HCT116 (cell line): Measurements from ENCODE around the gene LRP1B. TPM values are rescaled to one million over a fixed set of nuclear protein-coding genes. Genes with fewer than 3 reads are reported as not detected.

Experiments used
- ATAC-seq: fragments of 200-7000 bp; cut with Tn5 transposase; 2 replicates; pipeline ENCODE4 v1.9.1; 2020; ENCODE audit warnings: mild to moderate bottlenecking, moderate library complexity
- BruUV-seq: library from RNA; stranded (reverse); fragments of 400-500 nt; replicated peaks from 2 replicates; lab custom pipeline; 2021; lab: Mats Ljungman, UMichigan
- CTCF ChIA-PET: fragments of 300-600 bp; sonication (Branson Sonifier 250); formaldehyde crosslinking; loops from one replicate; lab custom pipeline; 2021; ENCODE audit warnings: antibody characterized with exemption; lab: Charles Lee
- POLR2A ChIA-PET: fragments of 300-600, 350-600 bp; sonication (Branson Sonifier 250); formaldehyde crosslinking; loops from one replicate; lab custom pipeline; 2021; ENCODE audit warnings: antibody characterized with exemption; lab: Charles Lee
- RAD21 ChIA-PET, 2 experiments: fragments of 300-600 bp; sonication (Branson Sonifier 250); formaldehyde crosslinking; loops; one replicate each; lab custom pipeline; 2023; ENCODE audit warnings: low total read pairs in 2 of 2; ENCODE audit not compliant: uncharacterized antibody in 2 of 2, unreplicated experiment in 2 of 2, low non-redundant PET in 1 of 2; lab: Charles Lee
- DNase-seq: peaks from one replicate; pipeline ENCODE4 v3.0.0-alpha.2; 2010; ENCODE audit warnings: low read depth, low spot score
- H2AFZ ChIP-seq: fragments of 200-600 bp; shearing (Covaris generic), sonication (generic); 2 replicates; pipeline ENCODE4 v1.6.1; 2017; ENCODE audit warnings: low read depth, mixed run types, mixed read lengths, antibody characterized with exemption, low read length; ENCODE audit not compliant: poor library complexity, severe bottlenecking
- H3K27ac ChIP-seq: 2 replicates; pipeline ENCODE4 v1.5.1; 2012; ENCODE audit warnings: low read depth, low read length
- H3K27me3 ChIP-seq: fragments of 200-600 bp; sonication (generic); 2 replicates; pipeline ENCODE4 v1.6.1; 2016; ENCODE audit warnings: mixed run types, low read length, mixed read lengths; ENCODE audit not compliant: insufficient read depth
- H3K36me3 ChIP-seq, 2 experiments: fragments of 200-500 bp in 1 of 2; fragments of 200-600 bp in 1 of 2; sonication (Bioruptor generic) in 1 of 2; sonication (generic) in 1 of 2; 2 replicates each; pipeline versions ENCODE4 v1.5.1 to v1.6.1; 2014 to 2016; ENCODE audit warnings: low read length in 2 of 2, inconsistent platforms in 1 of 2, mixed read lengths in 1 of 2, mixed run types in 1 of 2; ENCODE audit not compliant: insufficient read depth in 2 of 2, control insufficient read depth in 1 of 2
- H3K4me1 ChIP-seq, 2 experiments: fragments of 200-600 bp in 1 of 2; sonication (generic) in 1 of 2; 2 replicates each; pipeline versions ENCODE4 v1.5.1 to v1.6.1; 2012 to 2017; ENCODE audit warnings: low read length in 2 of 2, inconsistent platforms in 1 of 2, mild to moderate bottlenecking in 1 of 2, mixed read lengths in 1 of 2, mixed run types in 1 of 2, moderate library complexity in 1 of 2; ENCODE audit not compliant: insufficient read depth in 2 of 2, control insufficient read depth in 1 of 2
- H3K4me2 ChIP-seq: fragments of 200-600 bp; sonication (generic); 2 replicates; pipeline ENCODE4 v1.6.1; 2017; ENCODE audit warnings: mixed run types, low read length, mixed read lengths
- H3K4me3 ChIP-seq, 2 experiments: fragments of 200-600 bp in 1 of 2; sonication (generic) in 1 of 2; replicated peaks in 1 of 2; 2 replicates each; pipeline ENCODE4 v1.5.1; 2011 to 2016; ENCODE audit warnings: low read length in 2 of 2, control low read depth in 1 of 2, low read depth in 1 of 2, mild to moderate bottlenecking in 1 of 2, mixed read lengths in 1 of 2, mixed run types in 1 of 2
- H3K79me2 ChIP-seq: fragments of 200-600 bp; sonication (generic); 2 replicates; pipeline ENCODE4 v1.6.1; 2017; ENCODE audit warnings: mild to moderate bottlenecking, mixed run types, low read length, moderate library complexity, mixed read lengths; ENCODE audit not compliant: insufficient read depth
- H3K9ac ChIP-seq: fragments of 200-600 bp; sonication (generic); 2 replicates; pipeline ENCODE4 v1.6.1; 2016; ENCODE audit warnings: low read length, mixed read lengths
- H3K9me2 ChIP-seq: fragments of 200-600 bp; sonication (generic), shearing (Covaris generic); 2 replicates; pipeline ENCODE4 v1.6.1; 2017; ENCODE audit warnings: mixed run types, mild to moderate bottlenecking, moderate library complexity; ENCODE audit not compliant: insufficient read depth
- H3K9me3 ChIP-seq, 2 experiments: fragments of 200-500 bp in 1 of 2; fragments of 200-600 bp in 1 of 2; sonication (Bioruptor generic) in 1 of 2; sonication (generic) in 1 of 2; 2 replicates each; pipeline ENCODE4 v1.6.1; 2014 to 2017; ENCODE audit warnings: low read length in 2 of 2, mixed read lengths in 2 of 2, inconsistent platforms in 1 of 2, low read depth in 1 of 2, mild to moderate bottlenecking in 1 of 2, mixed run types in 1 of 2, moderate library complexity in 1 of 2; ENCODE audit not compliant: control insufficient read depth in 1 of 2, insufficient read depth in 1 of 2
- H4K20me1 ChIP-seq: fragments of 200-600 bp; sonication (generic), shearing (Covaris generic); 2 replicates; pipeline ENCODE4 v1.6.1; 2017; ENCODE audit warnings: mixed run types, mild to moderate bottlenecking, moderate library complexity; ENCODE audit not compliant: insufficient read depth
- CBX3 ChIP-seq: IDR thresholded peaks from 2 replicates; pipeline ENCODE4 v1.6.1; 2012; ENCODE audit warnings: low read depth
- CEBPB ChIP-seq: IDR thresholded peaks from 2 replicates; pipeline ENCODE4 v1.6.1; 2012; ENCODE audit warnings: low read depth
- EGR1 ChIP-seq: IDR thresholded peaks from 2 replicates; pipeline ENCODE4 v1.6.1; 2012; ENCODE audit warnings: low read depth
- EZH2 ChIP-seq: fragments of 200-600 bp; sonication (generic); IDR thresholded peaks from 2 replicates; pipeline ENCODE4 v1.6.1; 2017; ENCODE audit warnings: antibody characterized with exemption, mixed run types
- JUND ChIP-seq: IDR thresholded peaks from 2 replicates; pipeline ENCODE4 v1.6.1; 2012
- POLR2A ChIP-seq: IDR thresholded peaks from 2 replicates; pipeline ENCODE4 v1.7.0; 2011; ENCODE audit warnings: borderline replicate concordance; ENCODE audit not compliant: insufficient read depth, insufficient read length; ENCODE audit errors: extremely low read depth
- RAD21 ChIP-seq: IDR thresholded peaks from 2 replicates; pipeline ENCODE4 v1.6.1; 2012; ENCODE audit warnings: low read depth, mild to moderate bottlenecking
- SIN3A ChIP-seq: IDR thresholded peaks from 2 replicates; pipeline ENCODE4 v1.6.1; 2012; ENCODE audit warnings: low read depth
- SP1 ChIP-seq: IDR thresholded peaks from 2 replicates; pipeline ENCODE4 v1.6.1; 2012; ENCODE audit warnings: low read depth
- YY1 ChIP-seq: IDR thresholded peaks from 2 replicates; pipeline ENCODE4 v1.6.1; 2011; ENCODE audit warnings: low read length, low read depth, moderate library complexity, mild to moderate bottlenecking; ENCODE audit not compliant: insufficient replicate concordance; ENCODE audit errors: extremely low read depth
- ZFX ChIP-seq: fragments of 450-650 bp; IDR thresholded peaks from 2 replicates; pipeline ENCODE4 v1.6.1; 2017
- ZNF274 ChIP-seq: fragments of 200-500 bp; sonication (Bioruptor generic); IDR thresholded peaks from 2 replicates; pipeline ENCODE4 v1.6.1; 2014; ENCODE audit warnings: mild to moderate bottlenecking, low read depth, low read length, inconsistent platforms
- intact Hi-C: fragments of 100-400 bp; cut with micrococcal nuclease; formaldehyde crosslinking; loops from 2 replicates; pipeline ENCODE4 v1.10.0; 2022
- total RNA-seq: library from RNA; stranded (reverse); gene quantifications from one replicate; pipeline ENCODE4 v1.2.1, GENCODE V29; 2021; ENCODE audit not compliant: unreplicated experiment
- TF ChIP-seq, protein P1 (sequence below): IDR thresholded peaks from 2 replicates; pipeline ENCODE4 v1.6.1; 2011; ENCODE audit warnings: mild to moderate bottlenecking, low read length, moderate library complexity; ENCODE audit not compliant: insufficient replicate concordance; ENCODE audit errors: extremely low read depth
- TF ChIP-seq, protein P2 (sequence below): IDR thresholded peaks from 2 replicates; pipeline ENCODE4 v1.6.1; 2012
- TF ChIP-seq, protein P3 (sequence below): IDR thresholded peaks from 2 replicates; pipeline ENCODE4 v1.6.1; 2012; ENCODE audit warnings: low read depth
- TF ChIP-seq, protein P4 (sequence below): IDR thresholded peaks from 2 replicates; pipeline ENCODE4 v1.6.1; 2012

LRP1B gene
- total RNA-seq, 1 experiment from 2014 or later: 0.34 TPM

DNA sequence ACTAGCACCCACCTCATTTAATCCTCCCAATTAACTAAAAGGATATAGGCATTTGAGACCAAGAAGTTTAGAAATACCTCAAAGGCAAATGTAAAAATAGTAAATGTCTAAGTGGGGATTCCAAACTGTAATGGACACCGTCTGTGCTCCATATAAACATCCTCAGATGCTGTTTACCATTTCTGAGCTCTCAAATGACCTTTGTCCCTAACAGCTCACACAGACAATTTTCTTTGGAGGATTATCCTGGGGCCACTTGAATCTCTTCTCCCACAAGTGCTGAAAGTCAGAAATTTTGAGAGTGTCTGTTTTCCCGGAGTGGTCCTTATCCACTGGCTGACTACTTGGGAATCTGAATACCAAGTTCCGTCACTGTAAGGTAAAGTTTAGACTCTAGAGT lies 1418.9 kb downstream of the LRP1B start:
- no TSS peak for BruUV-seq
- H3K4me3 ChIP-seq: no peak overlapping the region
- ChIA-PET POLR2A (no interaction called here), RAD21 (no interaction called here), CTCF (no interaction called here)
- no peaks in the 10 kb centered on the region for H3K4me1 ChIP-seq
- H3K4me2 ChIP-seq: no peak overlapping the region
- no peaks in the 10 kb centered on the region for H4K20me1 ChIP-seq
- no peak overlapping the region for H3K9ac ChIP-seq
- TF ChIP-seq SIN3A (no peak), EGR1 (no peak), CEBPB (no peak), CBX3 (no peak), ZFX (no peak), SP1 (no peak), ZNF274 (no peak), JUND (no peak), YY1 (no peak), RAD21 (no peak), EZH2 (no peak), POLR2A (no peak)
- TF ChIP-seq, protein P1, sequence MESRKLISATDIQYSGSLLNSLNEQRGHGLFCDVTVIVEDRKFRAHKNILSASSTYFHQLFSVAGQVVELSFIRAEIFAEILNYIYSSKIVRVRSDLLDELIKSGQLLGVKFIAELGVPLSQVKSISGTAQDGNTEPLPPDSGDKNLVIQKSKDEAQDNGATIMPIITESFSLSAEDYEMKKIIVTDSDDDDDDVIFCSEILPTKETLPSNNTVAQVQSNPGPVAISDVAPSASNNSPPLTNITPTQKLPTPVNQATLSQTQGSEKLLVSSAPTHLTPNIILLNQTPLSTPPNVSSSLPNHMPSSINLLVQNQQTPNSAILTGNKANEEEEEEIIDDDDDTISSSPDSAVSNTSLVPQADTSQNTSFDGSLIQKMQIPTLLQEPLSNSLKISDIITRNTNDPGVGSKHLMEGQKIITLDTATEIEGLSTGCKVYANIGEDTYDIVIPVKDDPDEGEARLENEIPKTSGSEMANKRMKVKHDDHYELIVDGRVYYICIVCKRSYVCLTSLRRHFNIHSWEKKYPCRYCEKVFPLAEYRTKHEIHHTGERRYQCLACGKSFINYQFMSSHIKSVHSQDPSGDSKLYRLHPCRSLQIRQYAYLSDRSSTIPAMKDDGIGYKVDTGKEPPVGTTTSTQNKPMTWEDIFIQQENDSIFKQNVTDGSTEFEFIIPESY: no peak
- TF ChIP-seq, protein P2, sequence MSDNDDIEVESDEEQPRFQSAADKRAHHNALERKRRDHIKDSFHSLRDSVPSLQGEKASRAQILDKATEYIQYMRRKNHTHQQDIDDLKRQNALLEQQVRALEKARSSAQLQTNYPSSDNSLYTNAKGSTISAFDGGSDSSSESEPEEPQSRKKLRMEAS: no peak
- TF ChIP-seq, protein P3, sequence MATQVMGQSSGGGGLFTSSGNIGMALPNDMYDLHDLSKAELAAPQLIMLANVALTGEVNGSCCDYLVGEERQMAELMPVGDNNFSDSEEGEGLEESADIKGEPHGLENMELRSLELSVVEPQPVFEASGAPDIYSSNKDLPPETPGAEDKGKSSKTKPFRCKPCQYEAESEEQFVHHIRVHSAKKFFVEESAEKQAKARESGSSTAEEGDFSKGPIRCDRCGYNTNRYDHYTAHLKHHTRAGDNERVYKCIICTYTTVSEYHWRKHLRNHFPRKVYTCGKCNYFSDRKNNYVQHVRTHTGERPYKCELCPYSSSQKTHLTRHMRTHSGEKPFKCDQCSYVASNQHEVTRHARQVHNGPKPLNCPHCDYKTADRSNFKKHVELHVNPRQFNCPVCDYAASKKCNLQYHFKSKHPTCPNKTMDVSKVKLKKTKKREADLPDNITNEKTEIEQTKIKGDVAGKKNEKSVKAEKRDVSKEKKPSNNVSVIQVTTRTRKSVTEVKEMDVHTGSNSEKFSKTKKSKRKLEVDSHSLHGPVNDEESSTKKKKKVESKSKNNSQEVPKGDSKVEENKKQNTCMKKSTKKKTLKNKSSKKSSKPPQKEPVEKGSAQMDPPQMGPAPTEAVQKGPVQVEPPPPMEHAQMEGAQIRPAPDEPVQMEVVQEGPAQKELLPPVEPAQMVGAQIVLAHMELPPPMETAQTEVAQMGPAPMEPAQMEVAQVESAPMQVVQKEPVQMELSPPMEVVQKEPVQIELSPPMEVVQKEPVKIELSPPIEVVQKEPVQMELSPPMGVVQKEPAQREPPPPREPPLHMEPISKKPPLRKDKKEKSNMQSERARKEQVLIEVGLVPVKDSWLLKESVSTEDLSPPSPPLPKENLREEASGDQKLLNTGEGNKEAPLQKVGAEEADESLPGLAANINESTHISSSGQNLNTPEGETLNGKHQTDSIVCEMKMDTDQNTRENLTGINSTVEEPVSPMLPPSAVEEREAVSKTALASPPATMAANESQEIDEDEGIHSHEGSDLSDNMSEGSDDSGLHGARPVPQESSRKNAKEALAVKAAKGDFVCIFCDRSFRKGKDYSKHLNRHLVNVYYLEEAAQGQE: no peak
- TF ChIP-seq, protein P4, sequence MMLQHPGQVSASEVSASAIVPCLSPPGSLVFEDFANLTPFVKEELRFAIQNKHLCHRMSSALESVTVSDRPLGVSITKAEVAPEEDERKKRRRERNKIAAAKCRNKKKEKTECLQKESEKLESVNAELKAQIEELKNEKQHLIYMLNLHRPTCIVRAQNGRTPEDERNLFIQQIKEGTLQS: no peak
- H2AFZ ChIP-seq: no peak overlapping the region
- no peaks in the 10 kb centered on the region for H3K9me3 ChIP-seq
- H3K79me2 ChIP-seq: no peaks in the 10 kb centered on the region
- no peak overlapping the region for H3K27ac ChIP-seq
- no peaks in the 10 kb centered on the region for H3K9me2 ChIP-seq
- no peaks in the 10 kb centered on the region for H3K27me3 ChIP-seq
- DNase-seq (no peak), ATAC-seq (no peak)
- no peaks in the 10 kb centered on the region for H3K36me3 ChIP-seq
- intact Hi-C loops: no loop called here
